Choroid plexus epithelial cell (primary cell): ENCODE results near the gene IL1R1.
A peak's percentile ranks its signal among the peaks of the same experiment; 100 is the strongest.

Source experiments
- DNase-seq: peaks from one replicate; pipeline ENCODE4 v3.0.0-alpha.2; 2010; ENCODE audit warnings: low read depth
- H3K4me3 ChIP-seq: 2 replicates; pipeline ENCODE4 v1.5.1; 2011; ENCODE audit warnings: low read depth, mild to moderate bottlenecking, control low read depth, low read length, moderate library complexity
- CTCF ChIP-seq: conservative IDR thresholded peaks from 2 replicates; pipeline ENCODE4 v1.5.1; 2011; ENCODE audit warnings: low read depth, mild to moderate bottlenecking, control low read depth, inconsistent platforms, low read length, moderate library complexity

IL1R1 gene

DNA sequence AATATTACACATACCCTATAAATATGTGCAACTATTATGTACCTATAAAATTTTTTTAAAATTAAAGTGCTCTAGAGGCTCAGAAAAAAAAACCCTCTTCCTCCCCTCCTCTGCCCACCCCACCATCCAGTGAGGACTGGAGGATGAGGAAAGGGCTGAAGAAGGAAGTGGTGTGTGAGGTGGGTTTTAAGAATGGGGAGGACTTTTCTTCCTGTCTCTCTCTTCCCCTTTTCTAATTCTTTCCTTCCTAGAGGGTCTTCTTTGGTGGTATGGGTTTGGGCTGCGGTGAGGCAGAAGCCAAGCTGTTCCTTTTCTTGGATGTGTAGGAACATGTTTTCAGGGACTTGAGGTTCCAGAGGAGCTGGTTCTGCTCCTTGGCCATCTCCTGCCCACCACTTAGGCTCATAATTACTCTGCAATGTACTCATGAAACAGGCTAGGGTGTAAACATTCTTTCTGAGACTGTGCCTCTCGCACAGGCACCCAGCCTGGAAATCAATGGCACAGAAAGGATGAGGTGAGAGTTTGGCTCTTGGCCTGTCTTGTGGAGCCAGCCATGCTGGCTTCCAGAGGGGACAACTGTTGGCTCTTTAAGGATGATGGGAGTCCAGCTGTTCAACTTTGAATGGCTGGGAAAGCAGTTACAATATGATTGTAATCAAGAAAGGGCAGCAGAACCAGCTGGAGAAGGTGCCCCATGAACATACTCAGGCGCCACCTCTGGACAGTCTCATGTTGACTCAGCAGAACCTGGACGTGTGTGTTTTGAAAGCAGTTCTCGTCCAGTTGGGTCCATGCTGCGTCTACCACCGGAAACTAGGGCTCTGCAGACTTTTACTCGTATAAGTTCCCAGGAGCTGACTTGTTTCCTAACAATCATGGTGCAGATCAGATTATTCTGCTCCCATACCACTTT lies 82.5 kb downstream of the IL1R1 start:
- no peak overlapping the region for H3K4me3 ChIP-seq
- DNase-seq: no peak
- no peak for TF ChIP-seq CTCF

DNA sequence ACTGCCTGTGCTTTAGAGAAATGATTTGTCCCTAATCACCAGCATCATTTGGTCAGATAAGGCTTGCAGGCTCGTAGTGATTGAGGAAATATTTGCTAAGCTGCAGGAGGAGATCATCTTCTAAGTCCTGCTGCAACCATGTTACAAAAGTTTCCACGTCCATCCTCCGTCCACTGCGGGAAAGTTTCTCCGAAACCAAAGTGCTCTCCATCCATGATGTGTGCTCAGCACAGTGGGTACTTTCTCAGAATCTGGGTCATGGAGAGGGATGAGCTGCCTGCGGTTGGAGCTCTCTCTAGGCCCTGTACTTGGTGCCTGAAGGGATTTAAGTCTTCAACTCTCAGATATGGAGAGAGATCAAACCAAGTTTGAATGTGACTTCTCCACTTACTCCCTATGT lies 83.6 kb downstream of the IL1R1 start:
- no peak for TF ChIP-seq CTCF
- DNase-seq: no peak
- H3K4me3 ChIP-seq: no peak overlapping the region

DNA sequence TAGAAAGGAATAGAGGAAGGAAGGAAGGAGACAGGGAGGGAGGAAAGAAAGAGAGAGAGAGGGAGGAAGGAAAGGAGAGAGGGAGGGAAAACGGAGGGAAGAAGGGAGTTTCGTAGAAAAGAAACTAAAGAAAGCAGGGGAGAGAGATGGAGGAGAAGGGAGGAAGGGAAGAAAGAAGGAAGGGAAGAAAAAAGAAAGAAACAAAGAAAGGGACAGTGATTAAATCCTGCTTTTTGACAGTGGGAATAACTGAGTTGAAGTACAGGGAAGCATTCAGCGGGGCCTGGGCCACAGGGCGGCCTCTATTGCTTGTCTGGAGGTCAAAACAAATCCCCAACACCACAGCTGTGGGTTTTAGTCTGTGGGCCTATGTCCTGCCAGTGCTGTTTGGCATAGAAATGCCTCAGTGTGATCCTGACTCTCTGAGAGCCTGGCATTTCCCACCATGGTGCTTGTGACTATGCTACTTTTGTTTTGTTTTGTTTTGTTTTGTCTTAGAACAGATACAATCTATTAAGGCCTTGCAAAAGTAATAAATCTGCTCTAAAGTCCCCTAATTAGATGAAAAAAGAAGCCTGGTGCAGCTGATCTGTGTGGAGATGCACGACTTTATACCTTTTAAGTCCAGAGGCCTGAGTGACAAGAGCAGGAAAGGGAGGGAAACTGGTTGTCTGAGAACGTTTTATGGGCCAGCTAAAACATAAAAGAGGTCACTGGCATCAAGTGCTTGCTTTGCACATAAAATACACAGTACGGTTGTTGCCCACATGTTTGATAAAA lies 84.3 kb downstream of the IL1R1 start:
- H3K4me3 ChIP-seq: no peak overlapping the region
- no peak for TF ChIP-seq CTCF
- DNase-seq: peak; percentile 28

DNA sequence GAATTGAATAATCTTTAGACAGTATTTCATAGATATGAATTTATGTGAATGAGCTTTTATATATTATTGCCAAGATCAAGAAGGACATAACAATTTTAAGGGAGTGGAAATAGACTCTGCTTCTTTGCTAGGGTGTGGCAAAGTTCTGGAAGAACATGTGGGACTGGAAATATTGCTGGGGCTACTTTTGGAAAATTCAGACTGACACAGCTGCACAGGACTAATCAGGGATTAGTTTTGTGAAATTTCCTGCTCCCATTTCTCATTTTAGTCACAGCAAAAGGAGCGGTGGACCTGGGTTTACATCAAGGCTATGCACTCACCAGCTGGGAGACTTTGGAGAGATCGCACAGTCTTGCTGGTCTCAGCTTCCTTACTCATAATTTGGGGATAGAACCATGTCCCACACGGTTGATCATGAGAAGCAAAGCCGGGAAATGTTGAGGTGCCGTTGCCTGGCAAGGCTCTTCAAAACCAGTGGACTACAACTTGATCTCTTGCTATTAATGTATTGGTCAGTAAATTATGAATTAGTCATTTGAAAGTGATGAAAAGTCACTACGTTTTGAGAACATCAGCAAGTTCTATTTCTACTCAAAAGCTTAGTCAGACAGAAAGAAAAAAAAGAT lies 86.7 kb downstream of the IL1R1 start:
- no peak for TF ChIP-seq CTCF
- DNase-seq: peak; percentile 23
- no peak overlapping the region for H3K4me3 ChIP-seq
